HEK293T (cell line): ENCODE data around the gene LRMDA.

Experiments used
- CTCF ChIA-PET: fragments of 350-600 bp; formaldehyde crosslinking; extraction: SDS; loops from one replicate; lab custom pipeline; 2021; ENCODE audit warnings: antibody characterized with exemption, inconsistent platforms; lab: Yijun Ruan, JAX
- POLR2A ChIA-PET: fragments of 350-600 bp; formaldehyde crosslinking; extraction: SDS; loops from one replicate; lab custom pipeline; 2020; ENCODE audit warnings: antibody characterized with exemption, inconsistent platforms; lab: Yijun Ruan, JAX
- DNase-seq: peaks from one replicate; pipeline ENCODE4 v3.0.0; 2012; ENCODE audit warnings: mixed read lengths; ENCODE audit errors: extremely low spot score
- ARNT ChIP-seq: fragments of 450-650 bp; IDR thresholded peaks from 2 replicates; pipeline ENCODE4 v1.6.1; 2017; ENCODE audit warnings: mild to moderate bottlenecking
- BHLHE40 ChIP-seq: fragments of 450-650 bp; IDR thresholded peaks from 2 replicates; pipeline ENCODE4 v1.6.1; 2016; ENCODE audit warnings: mild to moderate bottlenecking, moderate library complexity, borderline replicate concordance
- CTBP1 ChIP-seq: fragments of 450-650 bp; IDR thresholded peaks from 2 replicates; pipeline ENCODE4 v1.6.1; 2016; ENCODE audit warnings: borderline replicate concordance
- ELF4 ChIP-seq: fragments of 450-650 bp; IDR thresholded peaks from 2 replicates; pipeline ENCODE4 v1.6.1; 2017; ENCODE audit warnings: antibody characterized with exemption
- FOXA1 ChIP-seq: fragments of 450-650 bp; IDR thresholded peaks from 2 replicates; pipeline ENCODE4 v1.6.1; 2016; ENCODE audit warnings: mild to moderate bottlenecking
- FOXK2 ChIP-seq: fragments of 450-650 bp; IDR thresholded peaks from 2 replicates; pipeline ENCODE4 v1.6.1; 2016; ENCODE audit warnings: mild to moderate bottlenecking
- FOXM1 ChIP-seq: fragments of 450-650 bp; IDR thresholded peaks from 2 replicates; pipeline ENCODE4 v1.6.1; 2017; ENCODE audit warnings: mild to moderate bottlenecking, borderline replicate concordance
- HDGF ChIP-seq: fragments of 450-650 bp; IDR thresholded peaks from 2 replicates; pipeline ENCODE4 v1.6.1; 2017; ENCODE audit warnings: antibody characterized with exemption, borderline replicate concordance
- L3MBTL2 ChIP-seq: fragments of 450-650 bp; conservative IDR thresholded peaks from 2 replicates; pipeline ENCODE4 v1.6.1; 2016; ENCODE audit warnings: mild to moderate bottlenecking
- LEF1 ChIP-seq: fragments of 450-650 bp; IDR thresholded peaks from 2 replicates; pipeline ENCODE4 v1.6.1; 2017; ENCODE audit warnings: mild to moderate bottlenecking, borderline replicate concordance
- NFRKB ChIP-seq: fragments of 450-650 bp; IDR thresholded peaks from 2 replicates; pipeline ENCODE4 v1.6.1; 2016; ENCODE audit warnings: mild to moderate bottlenecking, moderate library complexity
- SP1 ChIP-seq: fragments of 450-650 bp; IDR thresholded peaks from 2 replicates; pipeline ENCODE4 v1.6.1; 2017
- SUZ12 ChIP-seq: fragments of 450-650 bp; IDR thresholded peaks from 2 replicates; pipeline ENCODE4 v1.6.1; 2016; ENCODE audit warnings: mild to moderate bottlenecking
- TARDBP ChIP-seq: fragments of 450-650 bp; IDR thresholded peaks from 2 replicates; pipeline ENCODE4 v1.6.1; 2016
- ZNF384 ChIP-seq: fragments of 450-650 bp; IDR thresholded peaks from 2 replicates; pipeline ENCODE4 v1.6.1; 2016
- TF ChIP-seq, protein P1 (sequence below): fragments of 450-650 bp; IDR thresholded peaks from 2 replicates; pipeline ENCODE4 v1.6.1; 2016

LRMDA gene

DNA sequence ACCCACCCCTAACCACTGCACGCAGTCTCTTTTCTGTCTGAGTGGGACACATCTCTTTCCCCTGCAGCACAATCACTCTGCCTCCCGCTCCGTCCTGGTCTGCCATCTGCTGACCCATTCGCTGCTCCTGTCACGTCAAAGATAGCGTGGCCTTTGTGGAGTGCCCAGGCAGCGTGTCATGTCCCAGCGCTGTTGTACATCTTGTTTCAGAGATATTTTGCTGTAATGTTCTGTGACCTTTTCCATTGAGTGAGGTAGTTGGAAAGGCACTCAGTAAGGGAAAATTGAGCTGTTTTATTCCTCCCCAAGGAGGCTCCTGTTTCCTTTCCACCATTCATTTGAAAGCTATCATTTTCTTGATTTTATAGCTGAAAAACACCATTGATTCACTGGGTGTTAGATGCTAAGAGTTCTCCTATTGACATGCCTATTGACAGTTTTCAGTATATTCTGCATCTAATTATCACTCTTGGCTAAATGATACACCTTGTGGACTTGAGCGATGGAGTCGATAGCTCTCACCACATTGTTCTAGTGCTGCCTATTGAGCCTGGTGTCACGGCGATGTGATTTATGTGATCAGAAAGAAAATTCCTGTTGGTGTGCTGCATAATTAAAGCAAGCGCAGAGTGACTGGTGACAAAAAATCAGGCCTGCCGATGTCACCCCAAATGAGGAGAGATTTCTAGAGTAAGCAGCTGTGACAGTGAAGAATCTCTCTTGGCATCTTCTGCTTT, 372.6 kb downstream of the LRMDA start:
- CTCF ChIA-PET = no interaction called here
- POLR2A ChIA-PET = no interaction called here
- TF ChIP-seq ZNF384 (no peak), ELF4 (no peak)
- TF ChIP-seq, protein P1, sequence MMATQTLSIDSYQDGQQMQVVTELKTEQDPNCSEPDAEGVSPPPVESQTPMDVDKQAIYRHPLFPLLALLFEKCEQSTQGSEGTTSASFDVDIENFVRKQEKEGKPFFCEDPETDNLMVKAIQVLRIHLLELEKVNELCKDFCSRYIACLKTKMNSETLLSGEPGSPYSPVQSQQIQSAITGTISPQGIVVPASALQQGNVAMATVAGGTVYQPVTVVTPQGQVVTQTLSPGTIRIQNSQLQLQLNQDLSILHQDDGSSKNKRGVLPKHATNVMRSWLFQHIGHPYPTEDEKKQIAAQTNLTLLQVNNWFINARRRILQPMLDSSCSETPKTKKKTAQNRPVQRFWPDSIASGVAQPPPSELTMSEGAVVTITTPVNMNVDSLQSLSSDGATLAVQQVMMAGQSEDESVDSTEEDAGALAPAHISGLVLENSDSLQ = peak; percentile 67
- no peak for DNase-seq

DNA sequence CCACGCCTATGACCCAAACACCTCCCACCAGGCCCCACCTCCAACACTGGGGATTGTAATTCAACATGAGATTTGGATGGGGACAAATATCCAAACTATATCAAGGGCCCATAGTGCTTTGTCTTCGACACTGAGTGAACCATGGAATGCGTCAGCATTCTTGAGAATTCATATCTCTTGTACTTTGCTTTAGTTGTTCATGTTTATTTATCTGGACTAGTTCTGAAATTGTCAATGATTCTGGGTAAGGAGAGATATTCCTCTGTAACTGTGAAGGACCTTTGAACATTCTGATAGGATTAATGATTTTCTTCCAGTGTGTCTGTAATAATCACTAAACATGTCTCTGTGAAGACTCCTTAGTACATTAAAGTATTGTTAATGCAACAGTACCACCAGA, 374.8 kb downstream of the LRMDA start:
- CTCF ChIA-PET = no interaction called here
- POLR2A ChIA-PET = no interaction called here
- TF ChIP-seq ELF4 (no peak), SUZ12 (no peak), FOXK2 (no peak), NFRKB (no peak)
- DNase-seq = no peak

DNA sequence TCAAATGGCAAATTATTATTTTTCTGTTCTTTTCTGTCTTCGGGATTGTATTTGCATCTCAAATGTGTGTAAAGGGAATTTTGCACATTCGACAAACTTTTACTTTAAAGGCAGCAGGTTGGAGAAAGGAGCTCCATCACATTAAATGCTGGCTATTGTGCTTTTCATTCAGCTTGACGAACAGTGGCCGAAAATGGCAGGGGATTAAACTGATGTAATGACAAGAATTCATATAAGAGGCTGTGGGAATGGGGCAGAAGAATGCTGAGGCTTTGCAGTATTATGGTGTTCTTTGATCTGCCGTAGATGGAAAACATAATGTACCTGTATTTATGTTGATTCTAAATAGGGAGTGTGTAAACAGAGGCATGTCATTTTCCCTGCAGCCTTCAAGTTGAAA, 376.0 kb downstream of the LRMDA start:
- ChIA-PET CTCF (no interaction called here), POLR2A (no interaction called here)
- DNase-seq = no peak
- TF ChIP-seq SP1 = no peak
- no peak for TF ChIP-seq BHLHE40
- TF ChIP-seq NFRKB = no peak
- TF ChIP-seq CTBP1 = no peak
- no peak for TF ChIP-seq TARDBP
- TF ChIP-seq, protein P1 = no peak
- no peak for TF ChIP-seq L3MBTL2
- TF ChIP-seq FOXM1 = no peak
- TF ChIP-seq HDGF = no peak
- no peak for TF ChIP-seq FOXK2
- no peak for TF ChIP-seq ARNT
- no peak for TF ChIP-seq LEF1
- TF ChIP-seq ZNF384 = no peak
- TF ChIP-seq ELF4 = no peak
- no peak for TF ChIP-seq SUZ12
- TF ChIP-seq FOXA1 = no peak

DNA sequence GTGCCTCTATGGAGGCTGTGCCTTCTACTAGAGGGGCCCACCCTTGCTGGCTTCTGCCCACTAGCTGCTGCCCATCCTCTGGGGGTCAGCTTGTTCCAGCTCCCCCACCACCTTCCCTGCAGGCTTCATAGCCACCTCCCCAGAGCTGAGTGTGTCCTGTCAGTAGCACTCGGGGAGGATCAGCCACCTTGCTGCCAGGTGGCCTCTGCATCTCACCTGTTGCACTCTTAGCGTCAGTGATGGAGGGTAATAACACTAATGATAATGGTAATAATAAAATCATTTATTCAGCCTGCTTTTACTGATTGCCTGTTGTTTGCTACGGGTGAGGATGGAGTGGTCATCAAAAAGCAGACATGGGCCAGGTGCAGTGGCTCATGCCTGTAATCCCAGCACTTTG, 377.6 kb downstream of the LRMDA start:
- ChIA-PET POLR2A (no interaction called here), CTCF (no interaction called here)
- TF ChIP-seq CTBP1 (no peak), BHLHE40 (no peak), ELF4 (no peak), NFRKB (no peak), ZNF384 (no peak), TARDBP (no peak), LEF1 (no peak), FOXK2 (no peak), ARNT (no peak), HDGF (no peak), SP1 (no peak), FOXM1 (no peak), L3MBTL2 (no peak), FOXA1 (no peak), SUZ12 (no peak)
- TF ChIP-seq, protein P1 = no peak
- DNase-seq = no peak

DNA sequence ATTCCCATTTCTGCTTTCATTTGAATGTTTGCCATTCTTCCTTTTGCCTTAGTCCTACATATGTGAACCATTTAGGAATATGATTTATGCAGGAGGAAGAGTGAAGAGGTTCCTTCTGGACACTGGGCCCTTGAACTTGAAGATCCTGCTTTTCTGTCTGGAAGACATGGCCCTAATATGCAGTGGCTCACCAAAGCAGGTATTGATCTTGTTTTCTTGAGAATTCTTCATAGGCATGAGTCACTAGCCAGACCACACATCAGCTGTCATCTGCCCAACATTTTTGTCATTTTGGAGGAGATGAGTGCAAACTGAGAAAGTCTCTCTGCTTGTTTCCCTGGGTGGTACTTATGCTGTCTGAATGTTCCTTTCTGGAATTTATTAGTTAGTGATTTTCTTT, 382.6 kb downstream of the LRMDA start:
- CTCF ChIA-PET = no interaction called here
- TF ChIP-seq BHLHE40 (no peak), LEF1 (no peak), SUZ12 (no peak)
- no peak for DNase-seq
- POLR2A ChIA-PET = no interaction called here

DNA sequence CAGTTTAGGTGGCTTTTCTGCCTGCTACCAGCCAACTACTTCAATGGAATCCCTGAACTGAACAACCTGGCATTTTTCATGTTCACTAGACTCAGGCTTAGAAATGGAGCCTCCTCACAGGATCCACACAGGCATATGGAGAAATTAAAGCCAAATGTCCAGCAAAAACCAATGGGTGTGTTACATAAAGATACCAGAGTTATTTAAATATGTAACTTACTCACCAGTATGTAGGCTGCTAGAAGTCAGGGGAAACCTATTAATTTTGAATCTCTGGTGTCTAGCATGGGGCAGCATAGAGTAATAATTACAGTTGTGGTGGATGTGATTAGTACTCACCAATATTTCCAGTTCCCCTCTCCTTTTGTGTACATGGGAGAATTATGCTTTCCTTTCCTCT, 383.6 kb downstream of the LRMDA start:
- no peak for TF ChIP-seq CTBP1
- no peak for TF ChIP-seq L3MBTL2
- no peak for TF ChIP-seq NFRKB
- no peak for TF ChIP-seq FOXA1
- no peak for TF ChIP-seq SP1
- TF ChIP-seq FOXK2 = no peak
- no peak for TF ChIP-seq HDGF
- no peak for TF ChIP-seq SUZ12
- TF ChIP-seq ZNF384 = no peak
- no peak for TF ChIP-seq TARDBP
- TF ChIP-seq ARNT = no peak
- TF ChIP-seq BHLHE40 = no peak
- TF ChIP-seq FOXM1 = no peak
- TF ChIP-seq ELF4 = no peak
- TF ChIP-seq LEF1 = no peak
- TF ChIP-seq, protein P1 = no peak
- no peak for DNase-seq
- POLR2A ChIA-PET = no interaction called here
- CTCF ChIA-PET = no interaction called here
